Endodermal cell (in vitro differentiated cells): ENCODE results near the gene ACSL3. TPM values are rescaled to one million over a fixed set of nuclear protein-coding genes. Genes with fewer than 3 reads are reported as not detected.

Experiments used
- DNase-seq: peaks from one replicate; pipeline ENCODE4 v3.0.0-alpha.2; 2017
- H3K27ac ChIP-seq: 2 replicates; pipeline ENCODE4 v1.5.1; 2013; ENCODE audit warnings: mild to moderate bottlenecking, low read depth, low read length, moderate library complexity
- H3K27me3 ChIP-seq: 2 replicates; pipeline ENCODE4 v1.6.1; 2013; ENCODE audit warnings: mild to moderate bottlenecking, low read length, moderate library complexity; ENCODE audit not compliant: insufficient read depth, control insufficient read depth, poor library complexity, severe bottlenecking
- H3K36me3 ChIP-seq: 2 replicates; pipeline ENCODE4 v1.7.0; 2013; ENCODE audit warnings: mild to moderate bottlenecking, low read length, moderate library complexity; ENCODE audit not compliant: control insufficient read depth, insufficient read depth
- H3K4me1 ChIP-seq: one replicate; pipeline ENCODE4 v1.7.0; 2013; ENCODE audit warnings: low read length; ENCODE audit not compliant: control insufficient read depth, insufficient read depth
- H3K4me3 ChIP-seq: 2 replicates; pipeline ENCODE4 v1.5.1; 2013; ENCODE audit warnings: mild to moderate bottlenecking, low read length, moderate library complexity
- H3K9ac ChIP-seq: 2 replicates; pipeline ENCODE4 v1.6.1; 2013; ENCODE audit warnings: mild to moderate bottlenecking, low read length, moderate library complexity; ENCODE audit not compliant: poor library complexity, severe bottlenecking; ENCODE audit errors: extremely low read depth
- H3K9me3 ChIP-seq: 2 replicates; pipeline ENCODE4 v1.6.1; 2013; ENCODE audit warnings: mild to moderate bottlenecking, low read length, moderate library complexity; ENCODE audit not compliant: control insufficient read depth
- H3K27ac Mint-ChIP-seq: 2 replicates; pipeline ENCODE4 v1.8.0; 2020; ENCODE audit warnings: mixed read lengths
- H3K27me3 Mint-ChIP-seq: 2 replicates; pipeline ENCODE4 v1.8.0; 2021; ENCODE audit warnings: mild to moderate bottlenecking, mixed read lengths; ENCODE audit not compliant: insufficient read depth
- H3K36me3 Mint-ChIP-seq: 2 replicates; pipeline ENCODE4 v1.8.0; 2020; ENCODE audit warnings: low read depth, mixed read lengths
- H3K4me1 Mint-ChIP-seq: 2 replicates; pipeline ENCODE4 v1.8.0; 2020; ENCODE audit warnings: mixed read lengths
- H3K4me3 Mint-ChIP-seq: 2 replicates; pipeline ENCODE4 v1.8.0; 2020; ENCODE audit warnings: mild to moderate bottlenecking, moderate library complexity, mixed read lengths
- H3K9me3 Mint-ChIP-seq: 2 replicates; pipeline ENCODE4 v1.8.0; 2020; ENCODE audit warnings: mild to moderate bottlenecking, mixed read lengths
- CTCF ChIP-seq: fragments of 200-600 bp; sonication (generic); conservative IDR thresholded peaks from 2 replicates; pipeline ENCODE4 v1.5.0; 2021; ENCODE audit warnings: antibody characterized with exemption, mild to moderate bottlenecking
- WGBS, 2 experiments: methylation state at CpG; one replicate each; pipeline versions ENCODE4 v1.1.5 to v1.1.7; 2013; ENCODE audit warnings: missing lambda C conversion rate in 2 of 2, mixed read lengths in 1 of 2; ENCODE audit not compliant: insufficient coverage in 1 of 2, insufficient read length in 1 of 2; 5-methylcytosine and 5-hydroxymethylcytosine counted together
- total RNA-seq, 2 donors: library from RNA; stranded (reverse); fragmentation: NEBNext Ultra II Directional in 1 of 2; extraction: Animal tissue kit (Norgen Biotek cat#: 25700) in 1 of 2; gene quantifications; 2 replicates in 1 of 2; 3 replicates in 1 of 2; pipeline ENCODE4 v1.2.1, GENCODE V29; 2021

Gene ACSL3
- total RNA-seq, 2 donors from 2014 or later = 65.2 to 65.7 TPM

GRCh38 chr2:222920657-222921186, 59.9 kb downstream of the ACSL3 start:
- Histone ChIP-seq H3K36me3 (peaks cover 59% of the 10 kb centered on the region), H3K27ac (no peak overlapping the region), H3K4me3 (no peak overlapping the region), H3K27me3 (no peaks in the 10 kb centered on the region), H3K9me3 (no peaks in the 10 kb centered on the region), H3K9ac (no peak overlapping the region), H3K4me1 (no peaks in the 10 kb centered on the region)
- DNase-seq = no peak
- Mint-ChIP-seq H3K27ac (no peak overlapping the region), H3K9me3 (no peaks in the 10 kb centered on the region), H3K4me3 (no peak overlapping the region), H3K36me3 (peaks cover 45% of the 10 kb centered on the region), H3K4me1 (peaks cover 11% of the 10 kb centered on the region), H3K27me3 (no peaks in the 10 kb centered on the region)
- 90 to 94% methylated on average over 3 to 5 of the region's 5 CpGs for whole genome bisulfite sequencing, 2 experiments
- no peak for TF ChIP-seq CTCF

GRCh38 chr2:222922019-222922800, 61.4 kb downstream of the ACSL3 start:
- Mint-ChIP-seq H3K27me3 (no peaks in the 10 kb centered on the region), H3K4me1 (peaks cover 8% of the 10 kb centered on the region), H3K9me3 (no peaks in the 10 kb centered on the region), H3K4me3 (no peak overlapping the region), H3K27ac (no peak overlapping the region), H3K36me3 (peaks cover 48% of the 10 kb centered on the region)
- Histone ChIP-seq H3K9me3 (no peaks in the 10 kb centered on the region), H3K27ac (no peak overlapping the region), H3K4me3 (no peak overlapping the region), H3K9ac (no peak overlapping the region), H3K36me3 (peaks cover 53% of the 10 kb centered on the region), H3K27me3 (no peaks in the 10 kb centered on the region), H3K4me1 (no peaks in the 10 kb centered on the region)
- TF ChIP-seq CTCF = no peak
- DNase-seq = no peak
- WGBS, 2 experiments = 96 to 100% methylated on average over 8 of the region's 8 CpGs

GRCh38 chr2:222926915-222927314, 66.1 kb downstream of the ACSL3 start:
- Histone ChIP-seq H3K27ac (no peak overlapping the region), H3K36me3 (peaks cover 50% of the 10 kb centered on the region), H3K9me3 (no peaks in the 10 kb centered on the region), H3K4me3 (no peak overlapping the region), H3K27me3 (no peaks in the 10 kb centered on the region), H3K4me1 (no peaks in the 10 kb centered on the region), H3K9ac (no peak overlapping the region)
- peak overlapping the region; percentile 6 for H3K27ac Mint-ChIP-seq
- 96% methylated on average over 7 to 9 of the region's 9 CpGs for WGBS, 2 experiments
- no peaks in the 10 kb centered on the region for H3K4me1 Mint-ChIP-seq
- DNase-seq = no peak
- no peaks in the 10 kb centered on the region for H3K27me3 Mint-ChIP-seq
- H3K9me3 Mint-ChIP-seq = no peaks in the 10 kb centered on the region
- peaks cover 48% of the 10 kb centered on the region for H3K36me3 Mint-ChIP-seq
- no peak for TF ChIP-seq CTCF
- H3K4me3 Mint-ChIP-seq = no peak overlapping the region
